Right renal cortex interstitium (tissue), 3 donors: ENCODE data around the gene PCNX1. TPM values are rescaled to one million over a fixed set of nuclear protein-coding genes. Genes with fewer than 3 reads are reported as not detected.

Source experiments
- DNase-seq, 3 donors: peaks; one replicate each; pipeline ENCODE4 v3.0.0-alpha.2; 2013; ENCODE audit warnings: low read depth in 3 of 3, low spot score in 2 of 3
- polyA plus RNA-seq, 3 donors: library from polyadenylated mRNA; unstranded; fragments of 120-200 nt; gene quantifications; one replicate each; pipeline ENCODE4 v1.2.1, GENCODE V29; 2013; ENCODE audit not compliant: insufficient read length in 3 of 3

PCNX1 gene
- polyA plus RNA-seq, 3 donors, result 45.8 to 49.2 (median 49.2) TPM

GRCh38 chr14:70887737-70888499 lies 19.3 kb upstream of the PCNX1 start:
- DNase-seq, result no peak

GRCh38 chr14:70888681-70889175 lies 18.5 kb upstream of the PCNX1 start:
- DNase-seq, result no peak

- DNase-seq, result no peak
These were observed 17.7 kb upstream of the PCNX1 start for GRCh38 chr14:70889555-70889954.

- no peak for DNase-seq
These were observed 16.2 kb upstream of the PCNX1 start for GRCh38 chr14:70890826-70891659.

- no peak for DNase-seq
These were observed 15.5 kb upstream of the PCNX1 start for GRCh38 chr14:70891737-70892136.

GRCh38 chr14:70893062-70893845 lies 14.0 kb upstream of the PCNX1 start:
- DNase-seq, result no peak

GRCh38 chr14:70893858-70894291 lies 13.4 kb upstream of the PCNX1 start:
- no peak for DNase-seq

GRCh38 chr14:70894868-70895267 lies 12.4 kb upstream of the PCNX1 start:
- no peak for DNase-seq

- DNase-seq, result no peak
These were observed 10.9 kb upstream of the PCNX1 start for GRCh38 chr14:70896317-70896716.

GRCh38 chr14:70896981-70897380 lies 10.3 kb upstream of the PCNX1 start:
- no peak for DNase-seq

- DNase-seq, result no peak
These were observed 9.8 kb upstream of the PCNX1 start for GRCh38 chr14:70897464-70897863.

GRCh38 chr14:70898111-70898745 lies 9.0 kb upstream of the PCNX1 start:
- no peak for DNase-seq

- DNase-seq, result no peak
These were observed 6.0 kb upstream of the PCNX1 start for GRCh38 chr14:70901269-70901668.

GRCh38 chr14:70902184-70902583 lies 5.1 kb upstream of the PCNX1 start:
- no peak for DNase-seq

- DNase-seq, result no peak
These were observed 2.9 kb upstream of the PCNX1 start for GRCh38 chr14:70904373-70904772.

GRCh38 chr14:70905301-70905700 lies 2.0 kb upstream of the PCNX1 start:
- DNase-seq, result no peak

- no peak for DNase-seq
These were observed 475 bp upstream of the PCNX1 start for GRCh38 chr14:70906793-70907175.

GRCh38 chr14:70907996-70908934 lies 1.0 kb downstream of the PCNX1 start:
- DNase-seq, result peak in 2 of 3 donors; percentile 21 to 29

GRCh38 chr14:70908935-70909641 lies 1.8 kb downstream of the PCNX1 start:
- DNase-seq, result no peak
